K562 (cell line): Measurements from ENCODE around the gene HACL1.

ENCODE experiments used
- CHD1 ChIP-seq: fragments of 200-600 bp; sonication (generic); IDR thresholded peaks from one replicate; pipeline ENCODE4 v1.6.1; 2012; ENCODE audit warnings: mild to moderate bottlenecking, moderate library complexity, low read length, inconsistent platforms
- EGR1 ChIP-seq: fragments of 450-650 bp; conservative IDR thresholded peaks from 2 replicates; pipeline ENCODE4 v1.6.1; 2017; ENCODE audit warnings: mild to moderate bottlenecking
- MAX ChIP-seq: sonication (generic); formaldehyde crosslinking; IDR thresholded peaks from 2 replicates; pipeline ENCODE4 v1.9.0; 2022; ENCODE audit warnings: mild to moderate bottlenecking, missing genetic modification reagents
- PRMT5 ChIP-seq: sonication (generic); formaldehyde crosslinking; IDR thresholded peaks from 2 replicates; pipeline ENCODE4 v1.5.0; 2020; ENCODE audit warnings: missing genetic modification reagents
- SREBF2 ChIP-seq: sonication (generic); formaldehyde crosslinking; IDR thresholded peaks from 2 replicates; pipeline ENCODE4 v1.4.0; 2020; ENCODE audit warnings: mild to moderate bottlenecking, missing genetic modification reagents
- TF ChIP-seq, protein P1 (sequence below), 3 experiments: IDR thresholded peaks in 2 of 3; conservative IDR thresholded peaks in 1 of 3; 2 replicates each; pipeline ENCODE4 v1.5.1; 2011 to 2012; ENCODE audit warnings: low read length in 3 of 3, mild to moderate bottlenecking in 3 of 3, control low read depth in 2 of 3, improper control_type of control experiment in 1 of 3, inconsistent platforms in 1 of 3, low read depth in 1 of 3, mixed read lengths in 1 of 3, moderate library complexity in 1 of 3; ENCODE audit not compliant: insufficient read depth in 2 of 3
- TF ChIP-seq, protein P2 (sequence below): sonication (generic); formaldehyde crosslinking; IDR thresholded peaks from 2 replicates; pipeline ENCODE4 v1.5.0; 2020; ENCODE audit warnings: missing genetic modification reagents

DNA sequence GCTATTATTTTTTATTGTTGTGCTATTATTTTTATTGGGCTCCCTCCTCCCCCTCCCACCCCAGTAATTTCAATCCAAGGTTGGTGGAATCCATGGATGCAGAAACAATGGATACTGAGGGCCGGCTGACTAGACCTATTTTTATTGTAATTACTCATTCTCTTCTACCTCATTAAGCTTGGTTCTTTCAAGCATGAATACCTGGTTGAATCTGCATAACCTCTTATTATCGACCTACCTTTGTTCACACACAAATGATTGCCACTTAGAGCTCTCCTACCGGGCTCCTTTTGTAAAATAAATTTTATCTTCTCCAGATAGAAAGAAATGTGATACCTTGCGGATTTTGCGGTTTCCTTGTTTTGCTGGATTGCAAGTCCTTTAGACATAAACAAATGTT is 31.8 kb upstream of the HACL1 start:
- TF ChIP-seq PRMT5 (CRISPR knock-in tag) (no peak), MAX (no peak), EGR1 (no peak), SREBF2 (CRISPR knock-in tag) (no peak), CHD1 (no peak)
- TF ChIP-seq, protein P1, sequence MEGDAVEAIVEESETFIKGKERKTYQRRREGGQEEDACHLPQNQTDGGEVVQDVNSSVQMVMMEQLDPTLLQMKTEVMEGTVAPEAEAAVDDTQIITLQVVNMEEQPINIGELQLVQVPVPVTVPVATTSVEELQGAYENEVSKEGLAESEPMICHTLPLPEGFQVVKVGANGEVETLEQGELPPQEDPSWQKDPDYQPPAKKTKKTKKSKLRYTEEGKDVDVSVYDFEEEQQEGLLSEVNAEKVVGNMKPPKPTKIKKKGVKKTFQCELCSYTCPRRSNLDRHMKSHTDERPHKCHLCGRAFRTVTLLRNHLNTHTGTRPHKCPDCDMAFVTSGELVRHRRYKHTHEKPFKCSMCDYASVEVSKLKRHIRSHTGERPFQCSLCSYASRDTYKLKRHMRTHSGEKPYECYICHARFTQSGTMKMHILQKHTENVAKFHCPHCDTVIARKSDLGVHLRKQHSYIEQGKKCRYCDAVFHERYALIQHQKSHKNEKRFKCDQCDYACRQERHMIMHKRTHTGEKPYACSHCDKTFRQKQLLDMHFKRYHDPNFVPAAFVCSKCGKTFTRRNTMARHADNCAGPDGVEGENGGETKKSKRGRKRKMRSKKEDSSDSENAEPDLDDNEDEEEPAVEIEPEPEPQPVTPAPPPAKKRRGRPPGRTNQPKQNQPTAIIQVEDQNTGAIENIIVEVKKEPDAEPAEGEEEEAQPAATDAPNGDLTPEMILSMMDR (IDR thresholded peaks at IDR 0.05 in 2 of 3, conservative IDR thresholded peaks at IDR 0.05 in 1 of 3; ENCODE audit: insufficient read depth in 2 of 3, low read depth in 1 of 3, low read length in 3 of 3): no peak
- TF ChIP-seq, protein P2, sequence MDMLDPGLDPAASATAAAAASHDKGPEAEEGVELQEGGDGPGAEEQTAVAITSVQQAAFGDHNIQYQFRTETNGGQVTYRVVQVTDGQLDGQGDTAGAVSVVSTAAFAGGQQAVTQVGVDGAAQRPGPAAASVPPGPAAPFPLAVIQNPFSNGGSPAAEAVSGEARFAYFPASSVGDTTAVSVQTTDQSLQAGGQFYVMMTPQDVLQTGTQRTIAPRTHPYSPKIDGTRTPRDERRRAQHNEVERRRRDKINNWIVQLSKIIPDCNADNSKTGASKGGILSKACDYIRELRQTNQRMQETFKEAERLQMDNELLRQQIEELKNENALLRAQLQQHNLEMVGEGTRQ (CRISPR knock-in tag): no peak
